ENCODE measurements around the gene WIPF1. TPM values are rescaled to one million over a fixed set of nuclear protein-coding genes. Genes with fewer than 3 reads are reported as not detected.

Gene WIPF1
- total RNA-seq, 1 donor from 2014 or later: 293 TPM

DNA sequence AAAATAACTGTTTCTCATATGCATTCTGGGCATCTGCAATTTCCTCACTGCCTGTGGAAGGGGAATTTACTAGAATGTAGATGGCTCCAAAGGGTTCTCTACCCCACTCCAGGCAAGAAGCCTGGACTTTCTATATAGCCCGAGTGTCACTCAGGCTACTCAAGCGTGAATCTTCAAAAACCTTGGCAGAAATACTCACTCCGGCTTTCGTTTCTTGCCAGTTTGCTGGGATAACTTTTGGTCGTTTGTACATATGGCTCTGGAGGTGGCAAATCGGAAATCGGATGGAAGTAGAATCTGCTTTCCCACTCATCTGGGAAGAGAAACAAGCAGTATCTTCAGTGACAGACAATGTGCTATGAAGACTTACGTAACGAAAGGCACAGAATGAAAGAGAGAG, 30.7 kb downstream of the WIPF1 start:
- ATAC-seq (ENCODE audit: low read depth) (no peak), DNase-seq (no peak)
- H3K27ac Mint-ChIP-seq: no peak overlapping the region
- no peak for TF ChIP-seq CTCF (IDR thresholded peaks at IDR 0.05)
- H3K4me1 Mint-ChIP-seq: peaks cover 5% of the 10 kb centered on the region
- no peaks in the 10 kb centered on the region for H3K27me3 Mint-ChIP-seq
- no peaks in the 10 kb centered on the region for H3K9me3 Mint-ChIP-seq
- H3K4me3 Mint-ChIP-seq: no peak overlapping the region
- intact Hi-C loops (cut with micrococcal nuclease): no loop called here
- H3K36me3 Mint-ChIP-seq (ENCODE audit: low read depth): peaks cover 91% of the 10 kb centered on the region
- ChIA-PET CTCF (interaction anchor here (0.8 to 1.4 kb wide), 2 partner anchors 104 to 121 kb away, joined by 3 to 6 read pairs; no protein-coding TSS in a partner anchor), POLR2A (interaction anchor here (0.8 to 3.9 kb wide), 3 partner anchors 11 to 73 kb away, joined by 3 to 11 read pairs (median 3); no protein-coding TSS in a partner anchor)

DNA sequence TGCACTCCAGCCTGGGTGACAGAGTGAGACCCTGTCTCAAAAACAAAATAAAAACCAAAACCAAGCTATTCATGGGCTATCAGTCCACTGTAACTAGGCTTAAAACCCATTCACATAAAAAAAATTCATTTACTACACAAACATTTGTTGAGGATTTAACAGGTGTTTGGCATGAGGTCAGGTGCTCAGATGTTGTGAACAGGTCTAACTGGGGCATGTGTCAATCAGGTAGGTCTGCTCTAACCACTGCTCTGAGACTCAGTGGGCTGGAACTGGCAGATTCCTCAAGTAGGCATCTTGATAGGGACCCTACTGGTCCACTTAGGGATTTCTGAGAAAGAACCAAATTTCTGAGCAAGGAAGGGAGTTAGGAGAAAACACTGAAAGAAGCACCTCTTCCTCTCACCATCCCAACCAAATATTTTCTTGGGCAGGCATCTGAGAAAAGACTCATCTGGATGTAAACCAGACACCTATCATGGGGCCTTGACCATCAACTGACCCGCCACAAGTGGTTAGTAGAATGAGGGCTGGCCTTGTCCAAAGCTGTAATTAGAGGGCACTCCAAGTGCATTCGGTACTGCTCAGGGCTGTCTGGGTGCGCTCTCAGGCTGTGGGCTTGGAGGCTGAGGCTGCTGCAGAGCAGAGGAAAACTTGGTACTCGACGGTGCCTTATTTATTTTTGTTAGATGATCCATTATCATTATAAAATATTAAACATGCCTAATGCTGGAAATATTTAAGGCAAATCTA, 33.9 kb downstream of the WIPF1 start:
- ChIA-PET CTCF (interaction anchor here (1.6 kb wide), 1 partner anchor 39 kb away, joined by 5 read pairs; no protein-coding TSS in a partner anchor), POLR2A (interaction anchor here (1.0 to 3.9 kb wide), 2 partner anchors 8 to 70 kb away, joined by 9 to 11 read pairs; no protein-coding TSS in a partner anchor)
- Mint-ChIP-seq H3K27me3 (no peaks in the 10 kb centered on the region), H3K27ac (no peak overlapping the region), H3K4me3 (no peak overlapping the region), H3K4me1 (peaks cover 3% of the 10 kb centered on the region), H3K36me3 (ENCODE audit: low read depth) (peaks cover 85% of the 10 kb centered on the region), H3K9me3 (no peaks in the 10 kb centered on the region)
- ATAC-seq (ENCODE audit: low read depth) (no peak), DNase-seq (no peak)
- no peak for TF ChIP-seq CTCF (IDR thresholded peaks at IDR 0.05)
- intact Hi-C loops (cut with micrococcal nuclease): loop anchor here (2.0 kb wide), 1 partner anchor 13 kb away; no protein-coding TSS in a partner anchor

GRCh38 chr2:174561972-174562370, 35.6 kb downstream of the WIPF1 start:
- H3K27ac Mint-ChIP-seq: no peak overlapping the region
- no peaks in the 10 kb centered on the region for H3K4me1 Mint-ChIP-seq
- no peak for TF ChIP-seq CTCF (IDR thresholded peaks at IDR 0.05)
- DNase-seq (no peak), ATAC-seq (ENCODE audit: low read depth) (no peak)
- intact Hi-C loops (cut with micrococcal nuclease): loop anchor here (2.0 kb wide), 1 partner anchor 15 kb away; no protein-coding TSS in a partner anchor
- H3K9me3 Mint-ChIP-seq: no peaks in the 10 kb centered on the region
- H3K36me3 Mint-ChIP-seq (ENCODE audit: low read depth): peaks cover 82% of the 10 kb centered on the region
- no peaks in the 10 kb centered on the region for H3K27me3 Mint-ChIP-seq
- no peak overlapping the region for H3K4me3 Mint-ChIP-seq
- POLR2A ChIA-PET: no interaction called here
- CTCF ChIA-PET: interaction anchor here (1.1 to 2.8 kb wide), 3 partner anchors 41 to 99 kb away, joined by 3 to 10 read pairs (median 5); no protein-coding TSS in a partner anchor

DNA sequence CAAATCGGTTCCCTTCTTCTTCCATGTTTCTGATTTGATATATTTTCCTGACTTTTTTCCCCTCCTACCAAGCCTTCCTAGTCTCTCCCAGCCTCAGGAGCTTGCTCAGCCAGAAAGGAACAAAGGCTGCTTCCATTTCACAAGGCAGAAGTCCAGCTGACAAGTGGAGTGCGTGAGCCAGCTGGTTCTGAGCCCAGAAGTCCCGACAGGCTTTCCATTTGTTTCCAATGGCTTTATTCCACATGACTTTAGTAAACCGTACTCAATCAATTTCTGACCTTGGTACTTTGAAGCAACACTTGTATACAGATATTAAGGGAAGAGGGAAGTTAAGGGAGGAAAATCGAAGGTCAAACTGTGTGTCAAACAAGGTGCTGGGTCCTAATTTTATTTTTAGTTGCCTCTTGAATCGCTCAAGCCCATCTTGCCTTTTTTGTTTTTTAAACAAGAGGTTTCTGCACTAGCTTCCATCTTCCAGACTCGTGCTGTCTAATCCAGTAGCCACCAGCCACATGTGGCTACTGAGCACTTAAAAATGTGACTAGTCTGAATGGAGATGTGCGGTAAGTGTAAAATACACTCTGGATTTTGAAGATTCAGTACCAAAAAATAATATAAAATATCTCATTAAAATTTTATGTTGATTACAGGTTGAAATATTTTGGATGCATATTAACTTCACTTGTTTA, 36.2 kb downstream of the WIPF1 start:
- intact Hi-C loops (cut with micrococcal nuclease): no loop called here

More for the DNA sequence above, 36.2 kb downstream of the WIPF1 start:
- H3K4me1 Mint-ChIP-seq: no peaks in the 10 kb centered on the region
- H3K9me3 Mint-ChIP-seq: no peaks in the 10 kb centered on the region
- no peak for ATAC-seq (ENCODE audit: low read depth)
- CTCF ChIA-PET: interaction anchor here (1.1 to 2.8 kb wide), 2 partner anchors 89 to 99 kb away, joined by 3 to 10 read pairs; no protein-coding TSS in a partner anchor
- H3K27me3 Mint-ChIP-seq: no peaks in the 10 kb centered on the region
- TF ChIP-seq CTCF (IDR thresholded peaks at IDR 0.05): no peak
- H3K4me3 Mint-ChIP-seq: no peak overlapping the region
- POLR2A ChIA-PET: no interaction called here
- DNase-seq: no peak
- H3K36me3 Mint-ChIP-seq (ENCODE audit: low read depth): peaks cover 77% of the 10 kb centered on the region
- H3K27ac Mint-ChIP-seq: no peak overlapping the region

Data from activated B cell treated with CpG ODN at 0.5 μM for 24 hours (primary cell).